ENCODE measurements around the gene WNT1. TPM values are rescaled to one million over a fixed set of nuclear protein-coding genes. Genes with fewer than 3 reads are reported as not detected.

Gene WNT1
- total and polyA plus RNA-seq, 10 of the 15 experiments (the other 5 are each of a cell fraction or from before 2014, with no cell fraction given): not detected

DNA sequence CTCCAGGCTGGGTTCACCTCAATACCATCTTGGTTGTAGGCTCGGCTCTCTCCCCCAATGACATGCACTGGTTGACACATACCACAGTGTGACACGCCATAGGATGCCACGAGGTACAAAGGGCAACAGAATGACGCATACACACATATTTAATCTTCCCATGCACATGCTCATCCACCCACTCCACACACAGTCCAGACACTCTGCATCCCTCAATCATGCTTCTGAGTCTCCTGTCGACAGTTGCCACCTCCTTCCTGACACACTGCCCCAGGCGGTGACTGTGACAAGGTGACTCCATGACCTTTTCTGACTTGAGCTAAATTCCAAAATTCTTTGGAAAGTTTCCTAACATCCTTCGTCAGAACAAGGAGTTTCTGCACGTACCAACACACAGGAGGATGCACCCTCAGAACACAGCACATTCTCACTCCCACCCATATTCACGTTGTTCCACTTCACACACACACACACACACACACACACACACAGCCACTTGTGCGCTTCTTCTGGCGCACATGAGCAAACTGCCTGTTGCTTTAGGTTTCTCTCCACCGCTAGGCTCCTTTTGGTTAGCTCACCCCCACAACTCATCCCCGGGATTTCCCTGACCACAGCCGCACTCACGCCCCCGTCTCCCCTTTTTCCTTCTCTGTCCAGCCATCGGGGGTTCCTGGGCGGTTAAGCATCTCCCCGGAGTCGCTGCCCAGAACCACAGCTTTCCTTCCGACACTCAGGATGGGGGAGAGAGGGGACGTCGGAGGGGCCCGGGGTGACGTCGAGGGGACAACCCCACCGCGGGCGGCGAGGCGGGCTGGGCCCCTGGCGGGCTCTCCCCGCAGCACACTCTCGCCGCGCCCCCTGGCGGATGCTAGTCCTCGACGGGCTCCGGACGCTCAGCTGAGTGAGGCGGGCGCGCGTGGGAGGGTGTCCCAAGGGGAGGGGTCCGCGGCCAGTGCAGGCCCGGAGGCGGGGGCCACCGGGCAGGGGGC lies 536 bp upstream of the WNT1 start (continued):
- TF ChIP-seq, protein P1, sequence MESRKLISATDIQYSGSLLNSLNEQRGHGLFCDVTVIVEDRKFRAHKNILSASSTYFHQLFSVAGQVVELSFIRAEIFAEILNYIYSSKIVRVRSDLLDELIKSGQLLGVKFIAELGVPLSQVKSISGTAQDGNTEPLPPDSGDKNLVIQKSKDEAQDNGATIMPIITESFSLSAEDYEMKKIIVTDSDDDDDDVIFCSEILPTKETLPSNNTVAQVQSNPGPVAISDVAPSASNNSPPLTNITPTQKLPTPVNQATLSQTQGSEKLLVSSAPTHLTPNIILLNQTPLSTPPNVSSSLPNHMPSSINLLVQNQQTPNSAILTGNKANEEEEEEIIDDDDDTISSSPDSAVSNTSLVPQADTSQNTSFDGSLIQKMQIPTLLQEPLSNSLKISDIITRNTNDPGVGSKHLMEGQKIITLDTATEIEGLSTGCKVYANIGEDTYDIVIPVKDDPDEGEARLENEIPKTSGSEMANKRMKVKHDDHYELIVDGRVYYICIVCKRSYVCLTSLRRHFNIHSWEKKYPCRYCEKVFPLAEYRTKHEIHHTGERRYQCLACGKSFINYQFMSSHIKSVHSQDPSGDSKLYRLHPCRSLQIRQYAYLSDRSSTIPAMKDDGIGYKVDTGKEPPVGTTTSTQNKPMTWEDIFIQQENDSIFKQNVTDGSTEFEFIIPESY (IDR thresholded peaks at IDR 0.05): no peak
- TF ChIP-seq POLR2AphosphoS2 (IDR thresholded peaks at IDR 0.05; ENCODE audit: low read depth, low read length): no peak
- no peak for TF ChIP-seq SREBF1 (IDR thresholded peaks at IDR 0.05; ENCODE audit: low read length)
- TF ChIP-seq ZNF622 (IDR thresholded peaks at IDR 0.05): no peak
- TF ChIP-seq JUND (IDR thresholded peaks at IDR 0.05; ENCODE audit: low read depth, low read length): no peak
- TF ChIP-seq, protein P2, sequence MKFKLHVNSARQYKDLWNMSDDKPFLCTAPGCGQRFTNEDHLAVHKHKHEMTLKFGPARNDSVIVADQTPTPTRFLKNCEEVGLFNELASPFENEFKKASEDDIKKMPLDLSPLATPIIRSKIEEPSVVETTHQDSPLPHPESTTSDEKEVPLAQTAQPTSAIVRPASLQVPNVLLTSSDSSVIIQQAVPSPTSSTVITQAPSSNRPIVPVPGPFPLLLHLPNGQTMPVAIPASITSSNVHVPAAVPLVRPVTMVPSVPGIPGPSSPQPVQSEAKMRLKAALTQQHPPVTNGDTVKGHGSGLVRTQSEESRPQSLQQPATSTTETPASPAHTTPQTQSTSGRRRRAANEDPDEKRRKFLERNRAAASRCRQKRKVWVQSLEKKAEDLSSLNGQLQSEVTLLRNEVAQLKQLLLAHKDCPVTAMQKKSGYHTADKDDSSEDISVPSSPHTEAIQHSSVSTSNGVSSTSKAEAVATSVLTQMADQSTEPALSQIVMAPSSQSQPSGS (IDR thresholded peaks at IDR 0.05; ENCODE audit: low read length): no peak
- no peak for TF ChIP-seq CHD2 (IDR thresholded peaks at IDR 0.05; ENCODE audit: borderline replicate concordance, low read depth, low read length)
- 0 out of 2 replicates have a peak, but pooled peaks have one; percentile 15 for TF ChIP-seq SMARCA5 (IDR thresholded peaks at IDR 0.05)
- TF ChIP-seq, protein P3, sequence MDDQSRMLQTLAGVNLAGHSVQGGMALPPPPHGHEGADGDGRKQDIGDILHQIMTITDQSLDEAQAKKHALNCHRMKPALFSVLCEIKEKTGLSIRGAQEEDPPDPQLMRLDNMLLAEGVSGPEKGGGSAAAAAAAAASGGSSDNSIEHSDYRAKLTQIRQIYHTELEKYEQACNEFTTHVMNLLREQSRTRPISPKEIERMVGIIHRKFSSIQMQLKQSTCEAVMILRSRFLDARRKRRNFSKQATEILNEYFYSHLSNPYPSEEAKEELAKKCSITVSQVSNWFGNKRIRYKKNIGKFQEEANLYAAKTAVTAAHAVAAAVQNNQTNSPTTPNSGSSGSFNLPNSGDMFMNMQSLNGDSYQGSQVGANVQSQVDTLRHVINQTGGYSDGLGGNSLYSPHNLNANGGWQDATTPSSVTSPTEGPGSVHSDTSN (IDR thresholded peaks at IDR 0.05; ENCODE audit: insufficient replicate concordance, low read depth, low read length): no peak
- no peak for TF ChIP-seq SMAD5 (IDR thresholded peaks at IDR 0.05; ENCODE audit: low read depth)
- no peak for TF ChIP-seq NFYA (IDR thresholded peaks at IDR 0.05; ENCODE audit: borderline replicate concordance, low read depth, low read length)
- TF ChIP-seq, protein P4, sequence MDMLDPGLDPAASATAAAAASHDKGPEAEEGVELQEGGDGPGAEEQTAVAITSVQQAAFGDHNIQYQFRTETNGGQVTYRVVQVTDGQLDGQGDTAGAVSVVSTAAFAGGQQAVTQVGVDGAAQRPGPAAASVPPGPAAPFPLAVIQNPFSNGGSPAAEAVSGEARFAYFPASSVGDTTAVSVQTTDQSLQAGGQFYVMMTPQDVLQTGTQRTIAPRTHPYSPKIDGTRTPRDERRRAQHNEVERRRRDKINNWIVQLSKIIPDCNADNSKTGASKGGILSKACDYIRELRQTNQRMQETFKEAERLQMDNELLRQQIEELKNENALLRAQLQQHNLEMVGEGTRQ (IDR thresholded peaks at IDR 0.05; ENCODE audit: borderline replicate concordance, low read depth, low read length): no peak
- TF ChIP-seq, protein P5, sequence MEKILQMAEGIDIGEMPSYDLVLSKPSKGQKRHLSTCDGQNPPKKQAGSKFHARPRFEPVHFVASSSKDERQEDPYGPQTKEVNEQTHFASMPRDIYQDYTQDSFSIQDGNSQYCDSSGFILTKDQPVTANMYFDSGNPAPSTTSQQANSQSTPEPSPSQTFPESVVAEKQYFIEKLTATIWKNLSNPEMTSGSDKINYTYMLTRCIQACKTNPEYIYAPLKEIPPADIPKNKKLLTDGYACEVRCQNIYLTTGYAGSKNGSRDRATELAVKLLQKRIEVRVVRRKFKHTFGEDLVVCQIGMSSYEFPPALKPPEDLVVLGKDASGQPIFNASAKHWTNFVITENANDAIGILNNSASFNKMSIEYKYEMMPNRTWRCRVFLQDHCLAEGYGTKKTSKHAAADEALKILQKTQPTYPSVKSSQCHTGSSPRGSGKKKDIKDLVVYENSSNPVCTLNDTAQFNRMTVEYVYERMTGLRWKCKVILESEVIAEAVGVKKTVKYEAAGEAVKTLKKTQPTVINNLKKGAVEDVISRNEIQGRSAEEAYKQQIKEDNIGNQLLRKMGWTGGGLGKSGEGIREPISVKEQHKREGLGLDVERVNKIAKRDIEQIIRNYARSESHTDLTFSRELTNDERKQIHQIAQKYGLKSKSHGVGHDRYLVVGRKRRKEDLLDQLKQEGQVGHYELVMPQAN (conservative IDR thresholded peaks at IDR 0.05): no peak
- 0 out of 2 replicates have a peak, but pooled peaks have one; percentile 19 for TF ChIP-seq BMI1 (IDR thresholded peaks at IDR 0.05; ENCODE audit: borderline replicate concordance)
- TF ChIP-seq, protein P6, sequence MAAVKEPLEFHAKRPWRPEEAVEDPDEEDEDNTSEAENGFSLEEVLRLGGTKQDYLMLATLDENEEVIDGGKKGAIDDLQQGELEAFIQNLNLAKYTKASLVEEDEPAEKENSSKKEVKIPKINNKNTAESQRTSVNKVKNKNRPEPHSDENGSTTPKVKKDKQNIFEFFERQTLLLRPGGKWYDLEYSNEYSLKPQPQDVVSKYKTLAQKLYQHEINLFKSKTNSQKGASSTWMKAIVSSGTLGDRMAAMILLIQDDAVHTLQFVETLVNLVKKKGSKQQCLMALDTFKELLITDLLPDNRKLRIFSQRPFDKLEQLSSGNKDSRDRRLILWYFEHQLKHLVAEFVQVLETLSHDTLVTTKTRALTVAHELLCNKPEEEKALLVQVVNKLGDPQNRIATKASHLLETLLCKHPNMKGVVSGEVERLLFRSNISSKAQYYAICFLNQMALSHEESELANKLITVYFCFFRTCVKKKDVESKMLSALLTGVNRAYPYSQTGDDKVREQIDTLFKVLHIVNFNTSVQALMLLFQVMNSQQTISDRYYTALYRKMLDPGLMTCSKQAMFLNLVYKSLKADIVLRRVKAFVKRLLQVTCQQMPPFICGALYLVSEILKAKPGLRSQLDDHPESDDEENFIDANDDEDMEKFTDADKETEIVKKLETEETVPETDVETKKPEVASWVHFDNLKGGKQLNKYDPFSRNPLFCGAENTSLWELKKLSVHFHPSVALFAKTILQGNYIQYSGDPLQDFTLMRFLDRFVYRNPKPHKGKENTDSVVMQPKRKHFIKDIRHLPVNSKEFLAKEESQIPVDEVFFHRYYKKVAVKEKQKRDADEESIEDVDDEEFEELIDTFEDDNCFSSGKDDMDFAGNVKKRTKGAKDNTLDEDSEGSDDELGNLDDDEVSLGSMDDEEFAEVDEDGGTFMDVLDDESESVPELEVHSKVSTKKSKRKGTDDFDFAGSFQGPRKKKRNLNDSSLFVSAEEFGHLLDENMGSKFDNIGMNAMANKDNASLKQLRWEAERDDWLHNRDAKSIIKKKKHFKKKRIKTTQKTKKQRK (IDR thresholded peaks at IDR 0.05; ENCODE audit: low read depth, low read length): no peak

All from GM12878 (cell line).